NCI-H345 treated with DMSO at 0.1 percent for 48 hours (cell line): ENCODE measurements around the gene SPSB1.

Experiments
- DNase-seq: peaks from one replicate; lab custom pipeline; 2025; ENCODE audit not compliant: unreplicated experiment; lab: John Stamatoyannopoulos, UW

Gene SPSB1

GRCh38 chr1:9416506-9416905 is 123.8 kb downstream of the SPSB1 start:
- no peak for DNase-seq

GRCh38 chr1:9416918-9417500 is 124.3 kb downstream of the SPSB1 start:
- DNase-seq, result no peak

- DNase-seq, result no peak
Measured at GRCh38 chr1:9417695-9418094, 125.0 kb downstream of the SPSB1 start.

GRCh38 chr1:9418851-9419250 is 126.2 kb downstream of the SPSB1 start:
- no peak for DNase-seq
